Stomach (tissue), 19 donors: ENCODE results near the gene SCAMP2. TPM values are rescaled to one million over a fixed set of nuclear protein-coding genes. Genes with fewer than 3 reads are reported as not detected.
A peak's percentile ranks its signal among the peaks of the same experiment; 100 is the strongest.
"Not testable (repeated sequence)": the region's sequence is repeated elsewhere in the genome, so short reads cannot be mapped to it uniquely, and the experiment has no call there.

Experiments used
- DNase-seq, 2 donors: peaks; one replicate each; pipeline versions ENCODE4 v3.0.0 to v3.0.0-alpha.2; 2013 to 2019
- H3K27ac ChIP-seq, 5 donors: fragments of 200-600 bp in 4 of 5; sonication (generic) in 4 of 5; one replicate each; pipeline ENCODE4 v1.5.1; 2013 to 2019; ENCODE audit warnings: mild to moderate bottlenecking in 1 of 5, moderate library complexity in 1 of 5
- H3K27me3 ChIP-seq, 3 donors: fragments of 200-600 bp; sonication (generic); one replicate each; pipeline ENCODE4 v1.5.1; 2017 to 2019; ENCODE audit warnings: mixed run types in 1 of 3
- H3K36me3 ChIP-seq, 4 donors: fragments of 200-600 bp; sonication (generic); 1 replicate in 3 of 4; 2 replicates in 1 of 4; pipeline ENCODE4 v1.5.1; 2016 to 2019
- H3K4me1 ChIP-seq, 4 donors: fragments of 200-600 bp; sonication (generic); one replicate each; pipeline ENCODE4 v1.5.1; 2016 to 2019
- H3K4me3 ChIP-seq, 4 donors: fragments of 200-600 bp; sonication (generic) in 3 of 4; one replicate each; pipeline ENCODE4 v1.5.1; 2016 to 2019; ENCODE audit warnings: mild to moderate bottlenecking in 1 of 4
- H3K9me3 ChIP-seq, 4 donors: fragments of 200-600 bp; sonication (generic); one replicate each; pipeline ENCODE4 v1.5.1; 2016 to 2019
- CTCF ChIP-seq, 7 experiments: fragments of 450-650 bp in 4 of 7; fragments of 200-600 bp in 3 of 7; sonication (generic) in 3 of 7; IDR thresholded peaks; one replicate each; pipeline ENCODE4 v1.5.1; 2016 to 2019; ENCODE audit warnings: antibody characterized with exemption in 7 of 7, control low read depth in 2 of 7, mild to moderate bottlenecking in 1 of 7
- EP300 ChIP-seq: sonication (generic); formaldehyde crosslinking; IDR thresholded peaks from one replicate; pipeline ENCODE4 v1.6.1; 2017; ENCODE audit warnings: antibody characterized with exemption
- POLR2A ChIP-seq, 4 donors: fragments of 450-650 bp; IDR thresholded peaks; one replicate each; pipeline ENCODE4 v1.6.1; 2016; ENCODE audit warnings: antibody characterized with exemption in 4 of 4, control low read depth in 2 of 4, mild to moderate bottlenecking in 1 of 4, moderate library complexity in 1 of 4
- POLR2AphosphoS5 ChIP-seq, 3 donors: sonication (generic); formaldehyde crosslinking; IDR thresholded peaks; one replicate each; pipeline ENCODE4 v1.6.1; 2016; ENCODE audit warnings: antibody characterized with exemption in 3 of 3
- WGBS, 5 donors: extraction: QIAGEN DNeasy Blood & Tissue Kit in 3 of 5; methylation state at CpG; one replicate each; pipeline versions ENCODE4 v1.1.5 to v1.1.7; 2013 to 2018; 5-methylcytosine and 5-hydroxymethylcytosine counted together
- intact Hi-C: fragments of 100-400 bp; cut with DNase I; formaldehyde crosslinking; loops from one replicate; pipeline ENCODE4 v1.15.1; 2023; ENCODE audit warnings: low total_unique reads
- long read RNA-seq, 10 donors: transcript quantifications; one replicate each; lab custom pipeline, GENCODE V29; 2026
- polyA plus RNA-seq, 3 donors: library from polyadenylated mRNA; stranded (reverse); fragments of 200-250 nt; gene quantifications; one replicate each; pipeline ENCODE4 v1.2.3, GENCODE V29; 2013
- total RNA-seq, 5 donors: library from RNA; depleted of rRNA; stranded (reverse); fragments of >200 nt; gene quantifications; one replicate each; pipeline versions ENCODE4 v1.1.0 to v1.2.3, GENCODE V29; 2014 to 2016
- donor health status: healthy with polysubstance abuse.
- donor health status: Bipolar disorder and iron deficiency.
- donor health status: healthy.

The SCAMP2 gene, protein sequence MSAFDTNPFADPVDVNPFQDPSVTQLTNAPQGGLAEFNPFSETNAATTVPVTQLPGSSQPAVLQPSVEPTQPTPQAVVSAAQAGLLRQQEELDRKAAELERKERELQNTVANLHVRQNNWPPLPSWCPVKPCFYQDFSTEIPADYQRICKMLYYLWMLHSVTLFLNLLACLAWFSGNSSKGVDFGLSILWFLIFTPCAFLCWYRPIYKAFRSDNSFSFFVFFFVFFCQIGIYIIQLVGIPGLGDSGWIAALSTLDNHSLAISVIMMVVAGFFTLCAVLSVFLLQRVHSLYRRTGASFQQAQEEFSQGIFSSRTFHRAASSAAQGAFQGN
- 100 to 1,000 TPM in 2 of 5 donors, 10 to 100 TPM in 3; 30.3 to 134 (median 45.5) TPM for total RNA-seq
- 10 to 100 TPM; 16.8 to 46.0 (median 20.3) TPM for polyA plus RNA-seq
- long read RNA-seq, donor 1, transcript SCAMP2-201 (9 exons, 2,453 nt): major isoform, 10 of 11 reads
- long read RNA-seq, donor 1, partial matches to known transcripts: 0 of 11 reads
- long read RNA-seq, donor 1, other reads (novel, unspliced or antisense): 0 of 11 reads
- long read RNA-seq, donor 2, transcript SCAMP2-201 (9 exons, 2,453 nt): major isoform, 38 of 39 reads
- long read RNA-seq, donor 2, partial matches to known transcripts: 0 of 39 reads
- long read RNA-seq, donor 2, other reads (novel, unspliced or antisense): 0 of 39 reads
- long read RNA-seq, donor 3, transcript SCAMP2-201 (9 exons, 2,453 nt): major isoform, 13 of 24 reads
- long read RNA-seq, donor 3, partial matches to known transcripts: 11 of 24 reads
- long read RNA-seq, donor 3, other reads (novel, unspliced or antisense): 0 of 24 reads
- long read RNA-seq, donor 4, transcript SCAMP2-201 (9 exons, 2,453 nt): major isoform, 6 of 6 reads
- long read RNA-seq, donor 4, partial matches to known transcripts: 0 of 6 reads
- long read RNA-seq, donor 4, other reads (novel, unspliced or antisense): 0 of 6 reads
- long read RNA-seq, donor 5, transcript SCAMP2-201 (9 exons, 2,453 nt): major isoform, 27 of 44 reads
- long read RNA-seq, donor 5, partial matches to known transcripts: 16 of 44 reads
- long read RNA-seq, donor 5, other reads (novel, unspliced or antisense): 0 of 44 reads
- long read RNA-seq, donor 6, transcript SCAMP2-201 (9 exons, 2,453 nt): major isoform, 38 of 48 reads
- long read RNA-seq, donor 6, partial matches to known transcripts: 6 of 48 reads
- long read RNA-seq, donor 6, other reads (novel, unspliced or antisense): 0 of 48 reads
- long read RNA-seq, donor 7, transcript SCAMP2-201 (9 exons, 2,453 nt): major isoform, 50 of 63 reads
- long read RNA-seq, donor 7, partial matches to known transcripts: 12 of 63 reads
- long read RNA-seq, donor 7, other reads (novel, unspliced or antisense): 0 of 63 reads
- long read RNA-seq, donor 8, transcript SCAMP2-201 (9 exons, 2,453 nt): major isoform, 18 of 18 reads
- long read RNA-seq, donor 8, partial matches to known transcripts: 0 of 18 reads
- long read RNA-seq, donor 8, other reads (novel, unspliced or antisense): 0 of 18 reads
- long read RNA-seq, donor 9, transcript SCAMP2-201 (9 exons, 2,453 nt): major isoform, 7 of 10 reads
- long read RNA-seq, donor 9, partial matches to known transcripts: 0 of 10 reads
- long read RNA-seq, donor 9, other reads (novel, unspliced or antisense): 0 of 10 reads
- long read RNA-seq, donor 10, transcript SCAMP2-201 (9 exons, 2,453 nt): major isoform, 7 of 9 reads
- long read RNA-seq, donor 10, partial matches to known transcripts: 0 of 9 reads
- long read RNA-seq, donor 10, other reads (novel, unspliced or antisense): 0 of 9 reads

DNA sequence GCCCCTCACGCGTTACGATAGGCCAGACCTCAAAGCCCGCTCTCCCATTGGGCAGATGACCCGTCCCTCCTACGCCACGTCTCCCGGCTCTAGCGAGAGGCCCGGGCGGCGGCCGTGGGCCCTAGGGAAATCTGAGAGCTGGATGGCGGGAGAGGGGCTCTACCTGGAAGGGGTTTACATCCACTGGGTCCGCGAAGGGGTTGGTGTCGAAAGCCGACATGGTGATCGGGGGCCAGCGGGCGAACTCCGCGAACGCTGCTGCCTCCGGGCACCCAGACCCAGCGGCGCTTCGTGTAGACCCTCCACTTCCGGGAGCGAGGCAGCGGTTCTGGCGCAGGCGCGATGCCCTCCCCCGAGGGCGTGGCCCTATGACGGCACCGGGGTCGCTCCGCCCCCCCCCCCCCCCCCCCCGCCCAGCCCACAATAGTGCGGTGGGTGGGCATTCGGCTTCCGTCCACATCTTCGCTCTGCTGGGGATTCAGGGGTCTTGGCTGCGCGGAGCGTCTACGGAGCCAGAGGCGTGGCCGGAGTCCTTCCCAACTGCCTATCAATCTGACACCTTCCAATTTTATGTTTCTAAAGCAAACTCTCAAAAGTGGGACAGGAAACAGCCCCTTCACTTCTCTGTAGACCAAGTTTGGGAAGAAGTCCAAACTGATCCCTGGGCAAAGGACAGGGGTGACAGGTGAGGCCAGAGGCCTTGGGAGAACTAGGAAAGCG lies at the start of gene SCAMP2:
TSS of gene SCAMP2 (minus strand) at position 330 of the 720 bp plus-strand sequence. CDS start at position 220, 110 bp downstream.
- Histone ChIP-seq H3K4me1 (peaks cover 43 to 55% (median 53%) of the 10 kb centered on the region in 4 donors), H3K9me3 (no peaks in the 10 kb centered on the region), H3K27me3 (no peaks in the 10 kb centered on the region), H3K36me3 (no peaks in the 10 kb centered on the region), H3K27ac (peak within 1 kb of the TSS; percentile 90 to 97 (median 94)), H3K4me3 (peak within 1 kb of the TSS; percentile 59 to 68 (median 62))
- intact Hi-C loops: no loop called here
- no peak for TF ChIP-seq EP300
- peak; percentile 8 to 96 (median 92) for TF ChIP-seq POLR2AphosphoS5 (IDR thresholded peaks at IDR 0.05)
- TF ChIP-seq POLR2A (IDR thresholded peaks at IDR 0.05): peak in 1 of 4 donors; percentile 72
- TF ChIP-seq CTCF (IDR thresholded peaks at IDR 0.05): no peak
- DNase-seq: peak; percentile 94 to 98
- WGBS, 5 donors: 0 to 1% (median 1%) methylated on average over 16 to 51 of the region's 52 CpGs

DNA sequence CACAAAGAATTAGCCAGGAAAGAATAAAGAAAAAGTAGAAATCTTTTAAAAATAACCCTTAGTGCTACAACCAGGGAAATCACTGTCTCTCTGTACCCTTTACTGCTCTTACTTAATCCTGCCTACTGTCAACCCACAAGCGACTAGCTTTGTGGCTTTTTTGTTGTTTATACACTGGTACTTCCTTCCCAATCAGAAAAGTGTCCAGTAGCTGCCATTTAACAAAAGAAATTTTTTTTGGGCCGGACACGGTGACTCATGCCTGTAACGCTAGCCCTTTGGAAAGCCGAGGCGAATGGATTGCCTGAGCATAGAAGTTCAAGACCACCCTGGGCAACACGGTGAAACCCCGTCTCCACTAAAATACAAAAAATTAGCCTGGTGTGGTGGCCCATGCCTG lies 47.3 kb upstream of the SCAMP2 start:
- Histone ChIP-seq H3K27me3 (no peaks in the 10 kb centered on the region), H3K4me1 (no peaks in the 10 kb centered on the region), H3K9me3 (no peaks in the 10 kb centered on the region), H3K36me3 (peaks cover 71 to 100% (median 100%) of the 10 kb centered on the region in 4 donors), H3K4me3 (no peak overlapping the region), H3K27ac (no peak overlapping the region)
- TF ChIP-seq EP300: no peak
- intact Hi-C loops: no loop called here
- DNase-seq: no peak
- 65 to 77% (median 68%) methylated on average over 8 of the region's 8 CpGs for WGBS, 5 donors

DNA sequence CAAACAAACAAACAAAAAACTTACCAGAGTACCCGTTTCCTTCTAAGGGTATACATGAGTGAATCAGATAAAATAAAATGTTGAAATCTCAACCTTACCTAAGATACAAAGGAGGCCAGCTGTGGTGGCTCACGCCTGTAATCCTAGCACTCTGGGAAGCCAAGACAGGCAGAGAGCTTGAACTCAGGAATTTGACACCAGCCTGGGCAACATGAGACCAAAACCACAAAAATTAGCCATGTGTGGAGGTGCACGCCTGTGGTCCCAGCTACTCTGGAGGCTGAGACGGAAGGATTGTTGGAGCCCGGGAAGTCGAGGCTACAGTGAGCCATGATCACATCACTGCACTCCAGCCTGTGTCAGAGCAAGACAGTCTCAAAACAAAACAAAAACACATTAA lies 44.5 kb upstream of the SCAMP2 start:
- no peak for DNase-seq
- no peaks in the 10 kb centered on the region for H3K4me1 ChIP-seq
- WGBS, 5 donors: 87 to 93% (median 91%) methylated on average over 6 of the region's 6 CpGs
- H3K36me3 ChIP-seq: peaks cover 66 to 100% (median 99%) of the 10 kb centered on the region in 4 donors
- H3K27ac ChIP-seq: no peak overlapping the region
- no peaks in the 10 kb centered on the region for H3K27me3 ChIP-seq
- no peaks in the 10 kb centered on the region for H3K9me3 ChIP-seq
- intact Hi-C loops: no loop called here
- H3K4me3 ChIP-seq: no peak overlapping the region
- no peak for TF ChIP-seq CTCF (IDR thresholded peaks at IDR 0.05)
- no peak for TF ChIP-seq POLR2A (IDR thresholded peaks at IDR 0.05)
- no peak for TF ChIP-seq EP300
- TF ChIP-seq POLR2AphosphoS5 (IDR thresholded peaks at IDR 0.05): no peak

GRCh38 chr15:74913799-74914198 lies 40.6 kb upstream of the SCAMP2 start:
- H3K27ac ChIP-seq, H3K4me3 ChIP-seq, DNase-seq, H3K4me1 ChIP-seq, H3K9me3 ChIP-seq, intact Hi-C loops, H3K27me3 ChIP-seq: not testable (repeated sequence)
- 95 to 98% (median 95%) methylated on average over 8 of the region's 8 CpGs for WGBS, 5 donors
- peaks cover 46 to 91% (median 81%) of the 10 kb centered on the region in 4 donors for H3K36me3 ChIP-seq
